Suprapubic skin (tissue), 4 donors: Measurements from ENCODE around the gene DBF4. TPM values are rescaled to one million over a fixed set of nuclear protein-coding genes. Genes with fewer than 3 reads are reported as not detected.
"Not testable (repeated sequence)": the region's sequence is repeated elsewhere in the genome, so short reads cannot be mapped to it uniquely, and the experiment has no call there.

ENCODE experiments used
- DNase-seq, 2 donors: peaks; one replicate each; pipeline ENCODE4 v3.0.0-alpha.2; 2019; ENCODE audit warnings: low spot score in 2 of 2
- H3K27ac ChIP-seq: fragments of 200-600 bp; sonication (generic); one replicate; pipeline ENCODE4 v1.5.1; 2019
- H3K27me3 ChIP-seq: fragments of 200-600 bp; sonication (generic); one replicate; pipeline ENCODE4 v1.5.1; 2019
- H3K36me3 ChIP-seq: fragments of 200-600 bp; sonication (generic); one replicate; pipeline ENCODE4 v1.5.1; 2019
- H3K4me1 ChIP-seq: fragments of 200-600 bp; sonication (generic); one replicate; pipeline ENCODE4 v1.5.1; 2019
- H3K4me3 ChIP-seq: fragments of 200-600 bp; sonication (generic); one replicate; pipeline ENCODE4 v1.5.1; 2019; ENCODE audit warnings: mild to moderate bottlenecking
- H3K9me3 ChIP-seq: fragments of 200-600 bp; sonication (generic); one replicate; pipeline ENCODE4 v1.5.1; 2019
- CTCF ChIP-seq, 2 donors: fragments of 200-600 bp in 1 of 2; fragments of 450-650 bp in 1 of 2; sonication (generic) in 1 of 2; IDR thresholded peaks; one replicate each; pipeline ENCODE4 v1.5.1; 2016 to 2019; ENCODE audit warnings: antibody characterized with exemption in 2 of 2, mild to moderate bottlenecking in 1 of 2, moderate library complexity in 1 of 2
- EP300 ChIP-seq: sonication (generic); formaldehyde crosslinking; IDR thresholded peaks from one replicate; pipeline ENCODE4 v1.6.1; 2017; ENCODE audit warnings: antibody characterized with exemption
- POLR2A ChIP-seq, 2 donors: fragments of 450-650 bp; IDR thresholded peaks; one replicate each; pipeline ENCODE4 v1.6.1; 2017; ENCODE audit warnings: antibody characterized with exemption in 2 of 2, mild to moderate bottlenecking in 2 of 2, moderate library complexity in 2 of 2
- POLR2AphosphoS5 ChIP-seq, 3 donors: sonication (generic); formaldehyde crosslinking; IDR thresholded peaks; one replicate each; pipeline ENCODE4 v1.6.1; 2017; ENCODE audit warnings: antibody characterized with exemption in 3 of 3
- WGBS: methylation state at CpG from one replicate; pipeline ENCODE4 v1.1.5; 2018; 5-methylcytosine and 5-hydroxymethylcytosine counted together
- total RNA-seq, 4 donors: library from RNA; depleted of rRNA; stranded (reverse); fragments of >200 nt; gene quantifications; one replicate each; pipeline ENCODE4 v1.1.0, GENCODE V29; 2016

Gene DBF4
- total RNA-seq, 4 donors from 2014 or later = 16.7 to 32.1 (median 20.1) TPM

GRCh38 chr7:87886875-87887274, 10.6 kb downstream of the DBF4 start:
- Histone ChIP-seq H3K9me3 (no peaks in the 10 kb centered on the region), H3K27ac (no peak overlapping the region)

GRCh38 chr7:87895363-87895762, 19.1 kb downstream of the DBF4 start:
- H3K4me3 ChIP-seq = no peak overlapping the region
- H3K9me3 ChIP-seq = no peaks in the 10 kb centered on the region
- no peak overlapping the region for H3K27ac ChIP-seq
- no peak for DNase-seq
- H3K4me1 ChIP-seq = no peaks in the 10 kb centered on the region
- TF ChIP-seq POLR2AphosphoS5 (IDR thresholded peaks at IDR 0.05) (no peak), EP300 (no peak), POLR2A (IDR thresholded peaks at IDR 0.05) (no peak), CTCF (IDR thresholded peaks at IDR 0.05) (no peak)
- no peaks in the 10 kb centered on the region for H3K27me3 ChIP-seq
- 93% methylated on average over 2 of the region's 2 CpGs for WGBS
- H3K36me3 ChIP-seq = peaks cover 11% of the 10 kb centered on the region

More at GRCh38 chr7:87886875-87887274, 10.6 kb downstream of the DBF4 start:
- DNase-seq = no peak
- no peaks in the 10 kb centered on the region for H3K27me3 ChIP-seq
- H3K4me3 ChIP-seq = no peak overlapping the region
- TF ChIP-seq EP300 = no peak
- no peak for TF ChIP-seq POLR2AphosphoS5 (IDR thresholded peaks at IDR 0.05)
- peak in 1 of 2 donors; percentile 28 for TF ChIP-seq CTCF (IDR thresholded peaks at IDR 0.05)
- TF ChIP-seq POLR2A (IDR thresholded peaks at IDR 0.05) = no peak
- peaks cover 13% of the 10 kb centered on the region for H3K36me3 ChIP-seq
- no peaks in the 10 kb centered on the region for H3K4me1 ChIP-seq

DNA sequence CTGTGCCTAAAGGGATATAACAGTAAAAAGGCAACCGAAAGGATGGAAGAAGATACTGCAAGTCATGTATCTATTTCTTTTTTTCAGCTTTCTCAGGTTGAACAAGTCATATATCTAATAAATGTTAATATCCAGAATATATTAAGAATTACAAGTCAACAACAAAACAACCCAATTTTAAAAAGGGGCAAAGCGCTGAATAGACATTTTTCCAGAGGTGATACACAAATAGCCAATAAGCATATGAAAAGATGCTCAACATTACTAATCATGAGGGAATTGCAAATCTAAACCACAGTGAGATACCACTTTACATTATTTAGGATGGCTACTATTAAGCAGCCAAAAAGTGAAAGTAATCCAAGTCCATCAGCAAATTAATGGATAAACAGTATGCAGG, 23.0 kb downstream of the DBF4 start:
- WGBS = 97% methylated on average over 2 of the region's 2 CpGs
- no peak for DNase-seq
- no peaks in the 10 kb centered on the region for H3K27me3 ChIP-seq
- no peak overlapping the region for H3K27ac ChIP-seq
- no peak overlapping the region for H3K4me3 ChIP-seq
- no peaks in the 10 kb centered on the region for H3K4me1 ChIP-seq
- TF ChIP-seq POLR2AphosphoS5 (IDR thresholded peaks at IDR 0.05) = no peak
- no peak for TF ChIP-seq POLR2A (IDR thresholded peaks at IDR 0.05)
- no peak for TF ChIP-seq CTCF (IDR thresholded peaks at IDR 0.05)
- TF ChIP-seq EP300 = no peak
- no peaks in the 10 kb centered on the region for H3K9me3 ChIP-seq
- H3K36me3 ChIP-seq = peaks cover 21% of the 10 kb centered on the region

GRCh38 chr7:87907136-87907906, 31.0 kb downstream of the DBF4 start:
- H3K36me3 ChIP-seq, H3K9me3 ChIP-seq, H3K27ac ChIP-seq, H3K4me3 ChIP-seq, H3K27me3 ChIP-seq, DNase-seq, H3K4me1 ChIP-seq: not testable (repeated sequence)
- WGBS = 96% methylated on average over 3 of the region's 3 CpGs

- H3K27ac ChIP-seq, DNase-seq, H3K4me3 ChIP-seq, H3K9me3 ChIP-seq, H3K27me3 ChIP-seq, H3K4me1 ChIP-seq, H3K36me3 ChIP-seq: not testable (repeated sequence)
- 94% methylated on average over 4 of the region's 4 CpGs for WGBS
Observed at GRCh38 chr7:87908814-87909213, 32.5 kb downstream of the DBF4 start.

DNA sequence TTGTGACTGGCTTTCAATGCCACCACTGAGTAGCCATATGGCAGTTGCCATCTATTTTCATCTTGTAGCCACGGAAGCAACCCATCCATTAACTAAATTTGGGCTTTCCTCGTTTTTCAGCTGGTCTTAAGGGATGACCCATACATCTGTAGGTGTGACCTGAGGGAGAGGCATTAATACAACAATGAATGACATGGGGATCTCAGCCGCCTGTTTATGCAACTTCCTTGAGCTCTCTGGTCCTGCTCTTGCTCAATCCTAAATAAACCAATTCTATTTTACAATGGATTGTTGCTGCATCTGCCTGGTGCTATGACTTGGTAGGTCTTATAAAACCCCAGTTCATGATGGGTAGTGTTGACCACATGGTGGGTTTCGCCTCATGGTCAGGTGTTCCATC, 35.8 kb downstream of the DBF4 start:
- H3K27me3 ChIP-seq = no peaks in the 10 kb centered on the region
- TF ChIP-seq POLR2A (IDR thresholded peaks at IDR 0.05) (no peak), CTCF (IDR thresholded peaks at IDR 0.05) (no peak), POLR2AphosphoS5 (IDR thresholded peaks at IDR 0.05) (no peak), EP300 (no peak)
- WGBS = 87% methylated on average over 4 of the region's 4 CpGs
- no peaks in the 10 kb centered on the region for H3K9me3 ChIP-seq
- no peak overlapping the region for H3K4me3 ChIP-seq
- H3K36me3 ChIP-seq = no peaks in the 10 kb centered on the region
- DNase-seq = no peak
- no peak overlapping the region for H3K27ac ChIP-seq
- H3K4me1 ChIP-seq = no peaks in the 10 kb centered on the region
